A673 (cell line): Measurements from ENCODE around the gene HDAC4. TPM values are rescaled to one million over a fixed set of nuclear protein-coding genes. Genes with fewer than 3 reads are reported as not detected.

Experiments
- BruUV-seq: library from RNA; stranded (reverse); fragments of 400-500 nt; replicated peaks from 2 replicates; lab custom pipeline; 2021; lab: Mats Ljungman, UMichigan
- CTCF ChIA-PET: fragments of 300-600 bp; sonication (Branson Sonifier 250); formaldehyde crosslinking; loops from one replicate; lab custom pipeline; 2022; ENCODE audit warnings: antibody characterized with exemption; lab: Charles Lee
- POLR2A ChIA-PET: fragments of 300-600 bp; sonication (Branson Sonifier 250); formaldehyde crosslinking; loops from one replicate; lab custom pipeline; 2022; ENCODE audit warnings: antibody characterized with exemption; ENCODE audit not compliant: low non-redundant PET; lab: Charles Lee
- DNase-seq: peaks from one replicate; pipeline ENCODE4 v3.0.0-alpha.2; 2015; ENCODE audit warnings: low spot score
- H3K27ac ChIP-seq: fragments of 200-600 bp; sonication (generic); 2 replicates; pipeline ENCODE4 v1.5.1; 2016; ENCODE audit warnings: mixed run types, low read depth, mild to moderate bottlenecking, mixed read lengths, antibody characterized with exemption, low read length; ENCODE audit not compliant: poor library complexity, severe bottlenecking
- H3K27me3 ChIP-seq: fragments of 200-600 bp; sonication (generic); replicated peaks from 2 replicates; pipeline ENCODE4 v1.6.1; 2017; ENCODE audit warnings: mixed run types, low read depth, mild to moderate bottlenecking, mixed read lengths, antibody characterized with exemption, low read length; ENCODE audit not compliant: insufficient read depth, poor library complexity
- H3K36me3 ChIP-seq: fragments of 200-600 bp; sonication (generic); 2 replicates; pipeline ENCODE4 v1.6.1; 2016; ENCODE audit warnings: mixed run types, mild to moderate bottlenecking, mixed read lengths, antibody characterized with exemption, low read length; ENCODE audit not compliant: insufficient read depth, poor library complexity, severe bottlenecking
- H3K4me1 ChIP-seq: fragments of 200-600 bp; sonication (generic); 2 replicates; pipeline ENCODE4 v1.6.1; 2017; ENCODE audit warnings: mixed run types, mild to moderate bottlenecking, mixed read lengths, antibody characterized with exemption, low read length; ENCODE audit not compliant: insufficient read depth, poor library complexity, severe bottlenecking
- H3K4me3 ChIP-seq: fragments of 200-600 bp; sonication (generic); 2 replicates; pipeline ENCODE4 v1.5.1; 2016; ENCODE audit warnings: low read depth, mixed run types, mild to moderate bottlenecking, mixed read lengths, low read length; ENCODE audit not compliant: poor library complexity, severe bottlenecking
- H3K9me3 ChIP-seq: fragments of 200-600 bp; sonication (generic); 2 replicates; pipeline ENCODE4 v1.6.1; 2016; ENCODE audit warnings: mixed run types, low read depth, mild to moderate bottlenecking, mixed read lengths, antibody characterized with exemption, low read length; ENCODE audit not compliant: poor library complexity, severe bottlenecking
- EZH2 ChIP-seq: fragments of 200-600 bp; sonication (generic); IDR thresholded peaks from 2 replicates; pipeline ENCODE4 v1.6.1; 2017; ENCODE audit warnings: borderline replicate concordance, low read depth, mild to moderate bottlenecking, mixed read lengths, antibody characterized with exemption, low read length; ENCODE audit not compliant: poor library complexity, severe bottlenecking
- intact Hi-C: fragments of 100-400 bp; cut with micrococcal nuclease; formaldehyde crosslinking; loops from one replicate; pipeline ENCODE4 v1.10.0; 2022; ENCODE audit not compliant: unreplicated experiment
- total RNA-seq: library from RNA; stranded (reverse); gene quantifications from 2 replicates; pipeline ENCODE4 v1.2.3, GENCODE V29; 2021
- TF ChIP-seq, protein P1 (sequence below): fragments of 300-800, 200-600 bp; sonication (generic); conservative IDR thresholded peaks from 2 replicates; pipeline ENCODE4 v1.5.1; 2017; ENCODE audit warnings: low read depth, mild to moderate bottlenecking, antibody characterized with exemption, low read length, moderate library complexity, mixed read lengths

The HDAC4 gene
- total RNA-seq, 1 experiment from 2014 or later: 40.0 TPM

DNA sequence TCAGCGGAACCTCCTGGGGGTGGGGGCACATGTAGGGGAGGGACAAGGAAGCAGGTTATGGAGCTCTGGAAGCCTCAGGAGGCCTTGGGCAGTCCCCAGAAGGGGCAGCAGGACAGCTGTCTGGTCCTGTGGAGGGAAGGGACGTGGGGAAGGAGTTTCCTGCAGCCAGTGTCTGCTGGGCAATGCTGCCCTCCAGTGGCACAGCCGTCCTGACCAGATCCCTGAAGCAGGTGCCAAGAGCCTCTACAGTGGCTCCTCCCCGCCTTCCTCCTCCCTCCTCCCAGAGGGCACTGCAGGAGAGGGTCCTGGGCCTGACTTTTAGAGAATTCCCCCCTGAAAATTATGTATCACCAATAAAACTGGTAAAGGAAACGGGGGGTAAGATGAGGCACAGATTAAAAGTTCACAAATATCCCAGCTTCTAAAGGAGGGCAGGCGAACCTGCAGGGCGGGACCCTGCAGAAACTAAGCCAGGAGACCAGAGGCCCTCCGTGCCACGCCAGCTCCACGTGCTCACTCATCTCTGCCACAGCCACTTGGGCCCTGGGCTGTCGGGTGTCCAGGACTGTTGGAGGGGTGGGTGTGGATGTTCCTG is 294.4 kb downstream of the HDAC4 start:
- H3K9me3 ChIP-seq: no peaks in the 10 kb centered on the region
- no peaks in the 10 kb centered on the region for H3K27me3 ChIP-seq
- H3K36me3 ChIP-seq: peaks cover 7% of the 10 kb centered on the region
- H3K27ac ChIP-seq: no peak overlapping the region
- TF ChIP-seq, protein P1, sequence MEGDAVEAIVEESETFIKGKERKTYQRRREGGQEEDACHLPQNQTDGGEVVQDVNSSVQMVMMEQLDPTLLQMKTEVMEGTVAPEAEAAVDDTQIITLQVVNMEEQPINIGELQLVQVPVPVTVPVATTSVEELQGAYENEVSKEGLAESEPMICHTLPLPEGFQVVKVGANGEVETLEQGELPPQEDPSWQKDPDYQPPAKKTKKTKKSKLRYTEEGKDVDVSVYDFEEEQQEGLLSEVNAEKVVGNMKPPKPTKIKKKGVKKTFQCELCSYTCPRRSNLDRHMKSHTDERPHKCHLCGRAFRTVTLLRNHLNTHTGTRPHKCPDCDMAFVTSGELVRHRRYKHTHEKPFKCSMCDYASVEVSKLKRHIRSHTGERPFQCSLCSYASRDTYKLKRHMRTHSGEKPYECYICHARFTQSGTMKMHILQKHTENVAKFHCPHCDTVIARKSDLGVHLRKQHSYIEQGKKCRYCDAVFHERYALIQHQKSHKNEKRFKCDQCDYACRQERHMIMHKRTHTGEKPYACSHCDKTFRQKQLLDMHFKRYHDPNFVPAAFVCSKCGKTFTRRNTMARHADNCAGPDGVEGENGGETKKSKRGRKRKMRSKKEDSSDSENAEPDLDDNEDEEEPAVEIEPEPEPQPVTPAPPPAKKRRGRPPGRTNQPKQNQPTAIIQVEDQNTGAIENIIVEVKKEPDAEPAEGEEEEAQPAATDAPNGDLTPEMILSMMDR: peak; percentile 51
- TF ChIP-seq EZH2: no peak
- BruUV-seq: no TSS peak
- ChIA-PET CTCF (no interaction called here), POLR2A (no interaction called here)
- intact Hi-C loops: no loop called here
- DNase-seq: peak; percentile 39
- H3K4me1 ChIP-seq: no peaks in the 10 kb centered on the region
- no peak overlapping the region for H3K4me3 ChIP-seq

DNA sequence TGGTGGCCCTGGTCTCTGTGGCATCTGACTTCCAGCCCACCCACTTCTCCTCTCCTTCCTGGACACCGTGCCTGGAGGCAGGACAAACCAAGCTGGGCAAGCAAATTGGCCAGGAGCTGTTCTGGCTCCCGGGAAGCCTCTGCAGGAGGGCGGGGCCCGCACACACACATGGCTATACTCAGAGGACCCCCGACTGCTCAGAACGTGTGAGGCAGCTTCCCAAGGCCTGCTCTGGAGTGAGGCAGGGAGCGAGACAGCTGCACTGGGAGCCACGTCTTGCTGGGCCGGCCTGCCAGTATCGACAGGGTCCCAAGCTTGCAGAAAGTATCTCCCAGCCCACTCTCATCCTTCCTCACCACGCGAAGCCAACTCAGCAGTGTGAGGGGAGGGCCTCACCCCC is 295.6 kb downstream of the HDAC4 start:
- ChIA-PET POLR2A (no interaction called here), CTCF (no interaction called here)
- peaks cover 3% of the 10 kb centered on the region for H3K36me3 ChIP-seq
- H3K9me3 ChIP-seq: no peaks in the 10 kb centered on the region
- no peak overlapping the region for H3K27ac ChIP-seq
- intact Hi-C loops: no loop called here
- no TSS peak for BruUV-seq
- no peak for DNase-seq
- H3K4me3 ChIP-seq: no peak overlapping the region
- TF ChIP-seq, protein P1: no peak
- no peak for TF ChIP-seq EZH2
- H3K27me3 ChIP-seq: no peaks in the 10 kb centered on the region
- H3K4me1 ChIP-seq: no peaks in the 10 kb centered on the region

DNA sequence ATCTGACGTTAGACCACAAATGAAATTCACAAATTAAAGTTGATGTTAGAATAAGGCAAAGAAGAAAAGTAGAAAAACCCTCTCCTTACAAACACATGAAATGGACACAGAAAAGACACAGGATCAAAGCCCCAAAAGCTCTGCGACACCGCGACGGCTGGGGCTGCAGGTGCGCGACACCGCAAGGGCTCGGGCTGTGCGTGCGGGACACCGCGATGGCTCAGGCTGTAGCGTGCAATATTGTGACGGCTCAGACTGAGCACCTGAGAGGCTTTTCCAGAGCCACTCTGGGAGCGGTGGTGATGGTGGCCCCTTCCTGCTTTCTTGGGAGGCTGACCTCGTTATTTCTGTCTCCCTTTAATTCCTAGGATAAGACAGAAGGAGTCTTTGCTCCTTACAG is 296.0 kb downstream of the HDAC4 start:
- Histone ChIP-seq H3K27me3 (no peaks in the 10 kb centered on the region), H3K36me3 (no peaks in the 10 kb centered on the region), H3K4me1 (no peaks in the 10 kb centered on the region), H3K4me3 (no peak overlapping the region), H3K27ac (no peak overlapping the region), H3K9me3 (no peaks in the 10 kb centered on the region)
- BruUV-seq: no TSS peak
- ChIA-PET CTCF (no interaction called here), POLR2A (no interaction called here)
- TF ChIP-seq, protein P1: no peak
- TF ChIP-seq EZH2: no peak
- no peak for DNase-seq
- intact Hi-C loops: no loop called here
